Thymus (tissue), 11 donors: ENCODE results near the gene MDM2. TPM values are rescaled to one million over a fixed set of nuclear protein-coding genes. Genes with fewer than 3 reads are reported as not detected.

ENCODE experiments used
- DNase-seq, 9 donors: peaks; one replicate each; pipeline ENCODE4 v3.0.0-alpha.2; 2013; ENCODE audit warnings: low spot score in 9 of 9, low read depth in 6 of 9, missing footprints in 1 of 9
- H3K27ac ChIP-seq, 2 donors: one replicate each; pipeline ENCODE4 v1.5.1; 2013; ENCODE audit warnings: control low read depth in 1 of 2, low read depth in 1 of 2, low read length in 1 of 2, mild to moderate bottlenecking in 1 of 2, moderate library complexity in 1 of 2
- H3K27me3 ChIP-seq, 2 donors: one replicate each; pipeline ENCODE4 v1.5.1; 2013; ENCODE audit warnings: low read length in 1 of 2; ENCODE audit not compliant: control insufficient read depth in 2 of 2, insufficient read depth in 1 of 2
- H3K36me3 ChIP-seq, 2 donors: one replicate each; pipeline ENCODE4 v1.5.1; 2013; ENCODE audit warnings: low read length in 1 of 2, mild to moderate bottlenecking in 1 of 2, moderate library complexity in 1 of 2; ENCODE audit not compliant: control insufficient read depth in 2 of 2, insufficient read depth in 2 of 2
- H3K4me1 ChIP-seq, 2 donors: one replicate each; pipeline ENCODE4 v1.5.1; 2013; ENCODE audit warnings: low read length in 2 of 2; ENCODE audit not compliant: control insufficient read depth in 2 of 2, insufficient read depth in 2 of 2
- H3K4me3 ChIP-seq, 2 donors: one replicate each; pipeline ENCODE4 v1.5.1; 2013; ENCODE audit warnings: low read length in 2 of 2, control low read depth in 1 of 2, mild to moderate bottlenecking in 1 of 2
- H3K9me3 ChIP-seq, 2 donors: one replicate each; pipeline ENCODE4 v1.5.1; 2013; ENCODE audit warnings: low read length in 1 of 2, mild to moderate bottlenecking in 1 of 2; ENCODE audit not compliant: control insufficient read depth in 2 of 2, insufficient read depth in 1 of 2
- WGBS: extraction: QIAGEN DNeasy Blood & Tissue Kit; methylation state at CpG from one replicate; pipeline ENCODE4 v1.1.7; 2013; 5-methylcytosine and 5-hydroxymethylcytosine counted together
- polyA plus RNA-seq: library from polyadenylated mRNA; stranded (reverse); fragments of 200-250 nt; gene quantifications from one replicate; pipeline ENCODE4 v1.2.3, GENCODE V29; 2013
- total RNA-seq: library from RNA; stranded (reverse); fragments of 120-200 nt; gene quantifications from one replicate; pipeline ENCODE4 v1.2.4, GENCODE V29; 2013
- donor health status: healthy.

MDM2 gene
- total and polyA plus RNA-seq, 2 donors, result 63.6 to 121 TPM

GRCh38 chr12:68891141-68891540 is 83.2 kb downstream of the MDM2 start:
- no peaks in the 10 kb centered on the region for H3K27me3 ChIP-seq
- WGBS, result 97% methylated on average over 6 of the region's 6 CpGs
- no peak overlapping the region for H3K4me3 ChIP-seq
- no peak for DNase-seq
- no peak overlapping the region for H3K27ac ChIP-seq
- H3K36me3 ChIP-seq, result no peaks in the 10 kb centered on the region
- H3K9me3 ChIP-seq, result no peaks in the 10 kb centered on the region
- peaks cover 5 to 21% of the 10 kb centered on the region in 2 donors for H3K4me1 ChIP-seq

- WGBS, result 95% methylated on average over 2 of the region's 2 CpGs
- H3K9me3 ChIP-seq, result no peaks in the 10 kb centered on the region
These were observed 85.2 kb downstream of the MDM2 start for GRCh38 chr12:68893201-68893600.

GRCh38 chr12:68893741-68894140 is 85.8 kb downstream of the MDM2 start:
- WGBS, result 98% methylated on average over 3 of the region's 3 CpGs
- Histone ChIP-seq H3K4me3 (no peak overlapping the region), H3K9me3 (no peaks in the 10 kb centered on the region), H3K27ac (no peak overlapping the region), H3K4me1 (peaks cover 5 to 21% of the 10 kb centered on the region in 2 donors), H3K36me3 (no peaks in the 10 kb centered on the region), H3K27me3 (no peaks in the 10 kb centered on the region)
- no peak for DNase-seq

More at GRCh38 chr12:68893201-68893600, 85.2 kb downstream of the MDM2 start:
- Histone ChIP-seq H3K27me3 (no peaks in the 10 kb centered on the region), H3K4me1 (peaks cover 5 to 21% of the 10 kb centered on the region in 2 donors), H3K4me3 (no peak overlapping the region), H3K36me3 (no peaks in the 10 kb centered on the region), H3K27ac (no peak overlapping the region)
- no peak for DNase-seq

GRCh38 chr12:68894276-68894855 is 86.4 kb downstream of the MDM2 start:
- Histone ChIP-seq H3K9me3 (no peaks in the 10 kb centered on the region), H3K4me1 (peaks cover 5 to 21% of the 10 kb centered on the region in 2 donors), H3K27me3 (no peaks in the 10 kb centered on the region), H3K4me3 (no peak overlapping the region), H3K36me3 (no peaks in the 10 kb centered on the region), H3K27ac (no peak overlapping the region)
- 98% methylated on average over 7 of the region's 7 CpGs for WGBS
- no peak for DNase-seq

- DNase-seq, result no peak
- H3K9me3 ChIP-seq, result no peaks in the 10 kb centered on the region
- H3K27ac ChIP-seq, result no peak overlapping the region
- no peaks in the 10 kb centered on the region for H3K27me3 ChIP-seq
- whole genome bisulfite sequencing, result 58% methylated on average over 4 of the region's 4 CpGs
- H3K4me1 ChIP-seq, result peaks cover 3 to 5% of the 10 kb centered on the region in 2 donors
- no peak overlapping the region for H3K4me3 ChIP-seq
- H3K36me3 ChIP-seq, result no peaks in the 10 kb centered on the region
These were observed 89.0 kb downstream of the MDM2 start for GRCh38 chr12:68896881-68897540.

GRCh38 chr12:68899251-68899771 is 91.3 kb downstream of the MDM2 start:
- 96% methylated on average over 4 of the region's 4 CpGs for WGBS
- no peak for DNase-seq
- H3K27me3 ChIP-seq, result no peaks in the 10 kb centered on the region
- H3K36me3 ChIP-seq, result no peaks in the 10 kb centered on the region
- H3K27ac ChIP-seq, result no peak overlapping the region
- H3K9me3 ChIP-seq, result no peaks in the 10 kb centered on the region
- no peak overlapping the region for H3K4me3 ChIP-seq
- H3K4me1 ChIP-seq, result no peaks in the 10 kb centered on the region

- DNase-seq, result no peak
- Histone ChIP-seq H3K27ac (no peak overlapping the region), H3K4me1 (no peaks in the 10 kb centered on the region), H3K27me3 (no peaks in the 10 kb centered on the region), H3K4me3 (no peak overlapping the region), H3K36me3 (no peaks in the 10 kb centered on the region), H3K9me3 (no peaks in the 10 kb centered on the region)
- WGBS, result 50% methylated on average over 2 of the region's 2 CpGs
These were observed 92.3 kb downstream of the MDM2 start for GRCh38 chr12:68900241-68900640.

Other genes with a start within 250 kb of the MDM2 start
- gene RAP1B, start 197.3 kb upstream of the MDM2 start, total RNA-seq, result 172 TPM
- gene RAP1B, start 197.3 kb upstream of the MDM2 start, polyA plus RNA-seq, result 230 TPM
- gene NUP107, start 121.2 kb upstream of the MDM2 start, total RNA-seq, result 83.3 TPM
- 33.8 TPM for gene NUP107, start 121.2 kb upstream of the MDM2 start, polyA plus RNA-seq
- gene SLC35E3, start 62.0 kb upstream of the MDM2 start, total RNA-seq, result 6.6 TPM
- 8.8 TPM for gene SLC35E3, start 62.0 kb upstream of the MDM2 start, polyA plus RNA-seq
- 2.7 TPM for gene CPM, start 125.0 kb downstream of the MDM2 start, total RNA-seq
- gene CPM, start 125.0 kb downstream of the MDM2 start, polyA plus RNA-seq, result 11.4 TPM